Endothelial cell of umbilical vein (primary cell): ENCODE measurements around the gene CALY. TPM values are rescaled to one million over a fixed set of nuclear protein-coding genes. Genes with fewer than 3 reads are reported as not detected.

Experiments
- BruUV-seq: library from RNA; stranded (reverse); fragments of 400-500 nt; replicated peaks from 2 replicates; lab custom pipeline; 2021; lab: Mats Ljungman, UMichigan
- CTCF ChIA-PET: fragments of 300-600, 350-600 bp; sonication (Branson Sonifier 250); formaldehyde crosslinking; loops from one replicate; lab custom pipeline; 2021; ENCODE audit warnings: antibody characterized with exemption, inconsistent platforms; lab: Charles Lee
- POLR2A ChIA-PET: fragments of 300-600, 350-600 bp; sonication (Branson Sonifier 250); formaldehyde crosslinking; loops from one replicate; lab custom pipeline; 2021; ENCODE audit warnings: antibody characterized with exemption, inconsistent platforms; lab: Charles Lee
- DNase-seq: peaks from one replicate; pipeline ENCODE4 v3.0.0-alpha.2; 2011; ENCODE audit warnings: low read depth, low spot score
- FAIRE-seq: peaks from 2 replicates; lab custom pipeline; 2011; peaks lifted over from hg19 to GRCh38; lab: Jason Lieb, UNC
- H2AFZ ChIP-seq: 2 replicates; pipeline ENCODE4 v1.6.0; 2012; ENCODE audit warnings: low read depth, low read length, control low read depth, inconsistent platforms
- H3K27ac ChIP-seq: 2 replicates; pipeline ENCODE4 v1.5.1; 2011; ENCODE audit warnings: low read depth, mild to moderate bottlenecking, control low read depth, low read length, moderate library complexity; ENCODE audit not compliant: insufficient read depth
- H3K27me3 ChIP-seq, 2 experiments: 2 replicates each; pipeline versions ENCODE4 v1.6.0 to v1.6.1; 2011; ENCODE audit warnings: low read length in 2 of 2, mixed read lengths in 1 of 2; ENCODE audit not compliant: control insufficient read depth in 2 of 2, insufficient read depth in 2 of 2
- H3K36me3 ChIP-seq, 2 experiments: 2 replicates in 1 of 2; 3 replicates in 1 of 2; pipeline ENCODE4 v1.5.1; 2011; ENCODE audit warnings: low read length in 2 of 2, mild to moderate bottlenecking in 1 of 2, moderate library complexity in 1 of 2; ENCODE audit not compliant: control insufficient read depth in 2 of 2, insufficient read depth in 2 of 2; ENCODE audit errors: extremely low read depth in 1 of 2
- H3K4me1 ChIP-seq: 3 replicates; pipeline ENCODE4 v1.5.1; 2011; ENCODE audit warnings: mild to moderate bottlenecking, low read length; ENCODE audit not compliant: control insufficient read depth, insufficient read depth; ENCODE audit errors: extremely low read depth
- H3K4me2 ChIP-seq: 2 replicates; pipeline ENCODE4 v1.6.1; 2011; ENCODE audit warnings: low read length, control low read depth, mixed read lengths; ENCODE audit not compliant: insufficient read depth
- H3K4me3 ChIP-seq, 3 experiments: fragments of 200-600 bp in 1 of 3; sonication (generic), shearing (Covaris generic) in 1 of 3; replicated peaks in 1 of 3; 2 replicates each; pipeline ENCODE4 v1.5.1; 2011 to 2016; ENCODE audit warnings: control low read depth in 3 of 3, low read length in 3 of 3, mild to moderate bottlenecking in 2 of 3, inconsistent platforms in 1 of 3, low read depth in 1 of 3, moderate library complexity in 1 of 3; ENCODE audit not compliant: insufficient read depth in 1 of 3
- H3K79me2 ChIP-seq: 2 replicates; pipeline ENCODE4 v1.6.0; 2012; ENCODE audit warnings: low read length, inconsistent platforms; ENCODE audit not compliant: control insufficient read depth, insufficient read depth
- H3K9ac ChIP-seq: replicated peaks from 2 replicates; pipeline ENCODE3; 2011; ENCODE audit warnings: low read length, control low read depth; ENCODE audit not compliant: insufficient read depth; ENCODE audit errors: extremely low read depth
- H3K9me1 ChIP-seq: replicated peaks from 3 replicates; pipeline ENCODE4 v1.6.0; 2011; ENCODE audit warnings: mild to moderate bottlenecking, low read length; ENCODE audit not compliant: control insufficient read depth, insufficient read depth; ENCODE audit errors: extremely low read depth
- H3K9me3 ChIP-seq: replicated peaks from 2 replicates; pipeline ENCODE4 v1.5.1; 2012; ENCODE audit warnings: low read length, inconsistent platforms; ENCODE audit not compliant: control insufficient read depth, insufficient read depth
- H4K20me1 ChIP-seq: replicated peaks from 2 replicates; pipeline ENCODE3; 2011; ENCODE audit warnings: mild to moderate bottlenecking, low read length; ENCODE audit not compliant: control insufficient read depth, insufficient read depth; ENCODE audit errors: extremely low read depth
- CTCF ChIP-seq, 2 donors: IDR thresholded peaks; 1 replicate in 1 of 2; 2 replicates in 1 of 2; pipeline ENCODE4 v1.5.1; 2011; ENCODE audit warnings: low read length in 2 of 2, mild to moderate bottlenecking in 2 of 2, moderate library complexity in 2 of 2, control low read depth in 1 of 2, inconsistent platforms in 1 of 2, low read depth in 1 of 2; ENCODE audit not compliant: insufficient read depth in 1 of 2; ENCODE audit errors: extremely low read depth in 1 of 2
- FOS ChIP-seq: IDR thresholded peaks from 2 replicates; pipeline ENCODE4 v1.6.1; 2011; ENCODE audit warnings: mild to moderate bottlenecking, low read length, moderate library complexity, borderline replicate concordance; ENCODE audit not compliant: insufficient read depth
- GATA2 ChIP-seq: IDR thresholded peaks from 2 replicates; pipeline ENCODE4 v1.7.0; 2011; ENCODE audit warnings: low read depth, mild to moderate bottlenecking, moderate library complexity, mixed read lengths, low read length; ENCODE audit not compliant: insufficient read length, insufficient read depth
- JUN ChIP-seq: IDR thresholded peaks from 2 replicates; pipeline ENCODE4 v1.6.1; 2011; ENCODE audit warnings: borderline replicate concordance, low read depth; ENCODE audit not compliant: insufficient read length, insufficient read depth
- MYC ChIP-seq: IDR thresholded peaks from one replicate; pipeline ENCODE4 v1.6.1; 2011; ENCODE audit warnings: mild to moderate bottlenecking, low read depth, low read length
- POLR2A ChIP-seq: IDR thresholded peaks from 2 replicates; pipeline ENCODE4 v1.6.1; 2012; ENCODE audit warnings: low read depth, mild to moderate bottlenecking, control low read depth, low read length
- POLR2AphosphoS5 ChIP-seq: IDR thresholded peaks from 2 replicates; pipeline ENCODE4 v1.6.1; 2012; ENCODE audit warnings: low read depth, mild to moderate bottlenecking, control low read depth, low read length, moderate library complexity; ENCODE audit not compliant: insufficient read depth
- dilution Hi-C: fragments of 300-500 bp; cut with MboI; formaldehyde crosslinking; loops from one replicate; pipeline ENCODE4 v1.15.0; 2019; ENCODE audit warnings: low sequenced_read_pairs; ENCODE audit not compliant: extremely low pct_ligation_motif_present
- intact Hi-C: fragments of 100-400 bp; cut with micrococcal nuclease; formaldehyde crosslinking; loops from one replicate; pipeline ENCODE4 v1.10.0; 2022
- polyA plus RNA-seq, 4 experiments: library from polyadenylated mRNA; depleted of rRNA in 3 of 4; stranded (reverse) in 3 of 4; unstranded in 1 of 4; fragments of >200 nt; gene quantifications; 2 replicates each; pipeline versions ENCODE4 v1.2.1 to v1.2.3, GENCODE V29; 2011 to 2012; ENCODE audit warnings: missing spikeins in 1 of 4
- total RNA-seq: library from RNA; stranded (reverse); gene quantifications from 2 replicates; pipeline ENCODE4 v1.2.3, GENCODE V29; 2021

CALY gene
- total and polyA plus RNA-seq, 2 donors (not counting 3 experiments of a cell fraction or from before 2014, with no cell fraction given): not detected

DNA sequence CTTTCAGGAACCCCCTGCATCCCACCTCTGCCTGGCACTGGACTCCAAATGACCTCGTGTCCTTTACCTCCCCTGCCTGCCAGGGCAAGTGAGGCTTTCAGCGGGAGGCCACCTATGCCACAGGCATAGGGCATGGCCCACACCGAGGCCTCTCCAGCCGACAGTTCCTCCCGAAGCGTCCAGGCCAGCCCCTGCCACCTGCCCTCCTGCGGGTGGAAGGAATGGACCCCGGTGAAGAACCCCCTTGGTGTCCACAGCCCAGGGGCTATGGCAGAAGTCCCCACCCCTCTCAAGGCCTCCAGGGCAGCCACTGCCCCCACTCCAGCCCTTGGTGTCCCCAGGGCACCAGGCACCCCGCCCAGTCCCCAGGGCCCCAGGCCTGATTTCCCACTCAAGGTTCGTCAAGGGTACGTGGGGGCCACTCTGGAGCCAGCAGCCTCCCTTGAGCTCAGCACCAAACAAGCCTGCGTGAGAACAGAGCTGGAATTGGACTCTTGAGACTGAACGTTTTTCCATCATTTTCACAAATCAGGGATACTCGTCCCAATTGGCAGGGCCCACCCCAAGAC is 18.1 kb upstream of the CALY start:
- FAIRE-seq (no peak), DNase-seq (no peak)
- ChIA-PET POLR2A (no interaction called here), CTCF (interaction anchor here (0.9 to 3.6 kb wide), 2 partner anchors 13 to 25 kb away, joined by 3 to 20 read pairs; no protein-coding TSS in a partner anchor)
- Histone ChIP-seq H2AFZ (no peak overlapping the region), H3K4me2 (no peak overlapping the region), H3K9me3 (no peaks in the 10 kb centered on the region), H4K20me1 (no peaks in the 10 kb centered on the region), H3K27ac (no peak overlapping the region), H3K4me3 (no peak overlapping the region), H3K9ac (no peak overlapping the region), H3K4me1 (peaks cover 3% of the 10 kb centered on the region), H3K9me1 (no peaks in the 10 kb centered on the region), H3K27me3 (no peaks in the 10 kb centered on the region), H3K36me3 (no peaks in the 10 kb centered on the region), H3K79me2 (no peaks in the 10 kb centered on the region)
- intact Hi-C loops: no loop called here
- dilution Hi-C loops: no loop called here
- TF ChIP-seq MYC: no peak
- no peak for TF ChIP-seq CTCF (IDR thresholded peaks at IDR 0.05; ENCODE audit: extremely low read depth in 1 of 2, insufficient read depth in 1 of 2, low read depth in 1 of 2, low read length in 2 of 2)
- TF ChIP-seq GATA2: no peak
- no peak for TF ChIP-seq JUN
- TF ChIP-seq POLR2A: no peak
- no peak for TF ChIP-seq POLR2AphosphoS5
- TF ChIP-seq FOS: no peak
- BruUV-seq: no TSS peak
